Trophoblast cell (in vitro differentiated cells and primary cell): ENCODE measurements around the gene TRMT10C.
"Not testable (repeated sequence)": the region's sequence is repeated elsewhere in the genome, so short reads cannot be mapped to it uniquely, and the experiment has no call there.

Experiments
- DNase-seq, 2 donors: peaks; one replicate each; pipeline ENCODE4 v3.0.0-alpha.2; 2016
- H2AFZ ChIP-seq: 2 replicates; pipeline ENCODE4 v1.6.1; 2013; ENCODE audit warnings: low read length, moderate library complexity, mild to moderate bottlenecking; ENCODE audit not compliant: insufficient read depth, poor library complexity
- H2AK5ac ChIP-seq: 2 replicates; pipeline ENCODE4 v1.6.1; 2013; ENCODE audit warnings: mild to moderate bottlenecking, low read length
- H2BK120ac ChIP-seq: 2 replicates; pipeline ENCODE4 v1.6.1; 2013; ENCODE audit warnings: low read length, mild to moderate bottlenecking, moderate library complexity; ENCODE audit not compliant: insufficient read depth, poor library complexity
- H2BK12ac ChIP-seq: 2 replicates; pipeline ENCODE4 v1.6.1; 2013; ENCODE audit warnings: mild to moderate bottlenecking, low read length, moderate library complexity
- H2BK5ac ChIP-seq: 2 replicates; pipeline ENCODE4 v1.6.1; 2013; ENCODE audit warnings: low read length, low read depth, moderate library complexity, mild to moderate bottlenecking; ENCODE audit not compliant: poor library complexity
- H3K14ac ChIP-seq: 2 replicates; pipeline ENCODE4 v1.6.1; 2013; ENCODE audit warnings: mild to moderate bottlenecking, low read length
- H3K18ac ChIP-seq: 2 replicates; pipeline ENCODE4 v1.6.1; 2013; ENCODE audit warnings: mild to moderate bottlenecking, low read length
- H3K23ac ChIP-seq: 2 replicates; pipeline ENCODE4 v1.6.1; 2013; ENCODE audit warnings: low read length
- H3K27ac ChIP-seq: 2 replicates; pipeline ENCODE4 v1.5.1; 2013; ENCODE audit warnings: low read depth, mild to moderate bottlenecking, inconsistent platforms, low read length, moderate library complexity
- H3K27me3 ChIP-seq: 2 replicates; pipeline ENCODE4 v1.6.1; 2013; ENCODE audit warnings: inconsistent platforms, mild to moderate bottlenecking, low read length, moderate library complexity; ENCODE audit not compliant: insufficient read depth
- H3K36me3 ChIP-seq, 2 experiments: 1 replicate in 1 of 2; 2 replicates in 1 of 2; pipeline ENCODE4 v1.6.1; 2013; ENCODE audit warnings: low read length in 2 of 2, mild to moderate bottlenecking in 2 of 2, moderate library complexity in 1 of 2; ENCODE audit not compliant: insufficient read depth in 2 of 2, control insufficient read depth in 1 of 2
- H3K4ac ChIP-seq: 2 replicates; pipeline ENCODE4 v1.6.1; 2013; ENCODE audit warnings: low read depth, mild to moderate bottlenecking, low read length, moderate library complexity
- H3K4me1 ChIP-seq, 2 experiments: 1 replicate in 1 of 2; 2 replicates in 1 of 2; pipeline ENCODE4 v1.6.1; 2013; ENCODE audit warnings: low read length in 2 of 2, mild to moderate bottlenecking in 2 of 2, moderate library complexity in 1 of 2; ENCODE audit not compliant: insufficient read depth in 2 of 2, control insufficient read depth in 1 of 2
- H3K4me2 ChIP-seq: 2 replicates; pipeline ENCODE4 v1.6.1; 2013; ENCODE audit warnings: inconsistent platforms, mild to moderate bottlenecking, low read length, moderate library complexity
- H3K4me3 ChIP-seq: 2 replicates; pipeline ENCODE4 v1.5.1; 2013; ENCODE audit warnings: mild to moderate bottlenecking, low read depth, low read length, inconsistent platforms
- H3K79me1 ChIP-seq: one replicate; pipeline ENCODE4 v1.6.1; 2013; ENCODE audit warnings: low read length
- H3K79me2 ChIP-seq: 2 replicates; pipeline ENCODE4 v1.6.1; 2013; ENCODE audit warnings: low read length, mild to moderate bottlenecking; ENCODE audit not compliant: control insufficient read depth, insufficient read depth, poor library complexity
- H3K9ac ChIP-seq: 2 replicates; pipeline ENCODE4 v1.6.1; 2013; ENCODE audit warnings: mild to moderate bottlenecking, low read length
- H3K9me3 ChIP-seq: 2 replicates; pipeline ENCODE4 v1.6.1; 2013; ENCODE audit warnings: low read depth, mild to moderate bottlenecking, control low read depth, inconsistent platforms, low read length; ENCODE audit not compliant: insufficient read depth
- H4K12ac ChIP-seq: 2 replicates; pipeline ENCODE4 v1.6.1; 2013; ENCODE audit warnings: low read depth, mild to moderate bottlenecking, low read length, moderate library complexity
- H4K8ac ChIP-seq: 2 replicates; pipeline ENCODE4 v1.6.1; 2013; ENCODE audit warnings: low read depth, mild to moderate bottlenecking, low read length, moderate library complexity
- H4K91ac ChIP-seq: one replicate; pipeline ENCODE4 v1.6.1; 2013; ENCODE audit warnings: low read depth, mild to moderate bottlenecking, low read length, moderate library complexity
- WGBS: extraction: QIAGEN DNeasy Blood & Tissue Kit; methylation state at CpG from one replicate; pipeline ENCODE4 v1.1.7; 2013; ENCODE audit warnings: missing lambda C conversion rate; ENCODE audit not compliant: insufficient read length, insufficient coverage; ENCODE audit errors: extremely low coverage; 5-methylcytosine and 5-hydroxymethylcytosine counted together

TRMT10C gene

DNA sequence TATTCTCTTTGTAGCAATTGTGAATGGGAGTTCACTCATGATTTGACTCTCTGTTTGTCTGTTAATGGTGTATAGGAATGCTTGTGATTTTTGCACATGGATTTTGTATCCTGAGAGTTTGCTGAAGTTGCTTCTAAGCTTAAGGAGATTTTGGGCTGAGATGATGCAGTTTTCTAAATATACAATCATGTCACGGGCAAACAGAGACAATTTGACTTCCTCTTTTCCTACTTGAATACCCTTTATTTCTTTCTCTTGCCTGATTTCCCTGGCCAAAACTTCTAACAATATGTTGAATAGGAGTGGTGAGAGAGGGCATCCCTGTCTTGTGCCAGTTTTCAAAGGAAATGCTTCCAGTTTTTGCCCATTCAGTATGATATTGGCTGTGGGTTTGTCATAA lies 24.7 kb upstream of the TRMT10C start:
- DNase-seq, H4K12ac ChIP-seq: not testable (repeated sequence)
- WGBS: no CpG with 5 or more reads among the region's 1 CpG

DNA sequence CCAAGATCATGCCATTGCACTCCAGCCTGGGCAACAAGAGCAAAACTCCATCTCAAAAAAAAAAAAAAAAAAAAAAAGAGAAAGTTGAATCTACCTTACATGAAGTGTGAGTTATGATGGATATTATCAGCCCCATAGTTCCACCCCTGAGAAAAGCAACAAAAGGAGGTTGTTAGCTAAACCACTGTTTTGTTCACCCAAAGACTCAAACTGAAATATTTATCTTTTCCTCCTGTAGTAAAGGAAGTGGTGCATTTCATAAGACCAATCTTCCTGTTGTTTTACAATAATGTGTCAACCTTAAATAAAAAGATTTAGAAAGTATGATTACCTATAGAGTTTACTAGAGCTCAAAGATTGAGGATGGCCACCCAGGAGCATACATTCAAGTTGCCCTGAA lies 18.7 kb upstream of the TRMT10C start:
- no peak overlapping the region for H2BK120ac ChIP-seq
- peaks cover 2% of the 10 kb centered on the region for H3K9me3 ChIP-seq
- no peak overlapping the region for H4K8ac ChIP-seq
- no peak overlapping the region for H3K18ac ChIP-seq
- H3K4me2 ChIP-seq: no peak overlapping the region
- H3K27ac ChIP-seq: no peak overlapping the region
- no peaks in the 10 kb centered on the region for H3K27me3 ChIP-seq
- no peak overlapping the region for H2BK12ac ChIP-seq
- H3K79me1 ChIP-seq: no peaks in the 10 kb centered on the region
- H3K4me3 ChIP-seq: no peak overlapping the region
- no peak overlapping the region for H2AFZ ChIP-seq
- no peaks in the 10 kb centered on the region for H3K36me3 ChIP-seq
- H3K4ac ChIP-seq: no peak overlapping the region
- no peak overlapping the region for H4K12ac ChIP-seq
- no peak overlapping the region for H3K9ac ChIP-seq
- no peak overlapping the region for H3K23ac ChIP-seq
- H3K14ac ChIP-seq: no peak overlapping the region
- no peak overlapping the region for H4K91ac ChIP-seq
- no peak overlapping the region for H2AK5ac ChIP-seq
- H2BK5ac ChIP-seq: no peak overlapping the region
- no peaks in the 10 kb centered on the region for H3K4me1 ChIP-seq
- DNase-seq: no peak
- no peaks in the 10 kb centered on the region for H3K79me2 ChIP-seq

More for the DNA sequence above, 24.7 kb upstream of the TRMT10C start:
- H2AFZ ChIP-seq, H3K4me3 ChIP-seq, H3K4me2 ChIP-seq, H3K27me3 ChIP-seq, H4K8ac ChIP-seq, H2BK120ac ChIP-seq, H3K27ac ChIP-seq, H3K36me3 ChIP-seq, H3K79me2 ChIP-seq, H3K4ac ChIP-seq, H3K79me1 ChIP-seq, H3K23ac ChIP-seq, H2AK5ac ChIP-seq, H3K9me3 ChIP-seq, H3K14ac ChIP-seq, H3K18ac ChIP-seq, H2BK12ac ChIP-seq, H2BK5ac ChIP-seq, H3K9ac ChIP-seq, H4K91ac ChIP-seq: not testable (repeated sequence)
- peaks cover 7 to 11% of the 10 kb centered on the region in 2 experiments for H3K4me1 ChIP-seq

DNA sequence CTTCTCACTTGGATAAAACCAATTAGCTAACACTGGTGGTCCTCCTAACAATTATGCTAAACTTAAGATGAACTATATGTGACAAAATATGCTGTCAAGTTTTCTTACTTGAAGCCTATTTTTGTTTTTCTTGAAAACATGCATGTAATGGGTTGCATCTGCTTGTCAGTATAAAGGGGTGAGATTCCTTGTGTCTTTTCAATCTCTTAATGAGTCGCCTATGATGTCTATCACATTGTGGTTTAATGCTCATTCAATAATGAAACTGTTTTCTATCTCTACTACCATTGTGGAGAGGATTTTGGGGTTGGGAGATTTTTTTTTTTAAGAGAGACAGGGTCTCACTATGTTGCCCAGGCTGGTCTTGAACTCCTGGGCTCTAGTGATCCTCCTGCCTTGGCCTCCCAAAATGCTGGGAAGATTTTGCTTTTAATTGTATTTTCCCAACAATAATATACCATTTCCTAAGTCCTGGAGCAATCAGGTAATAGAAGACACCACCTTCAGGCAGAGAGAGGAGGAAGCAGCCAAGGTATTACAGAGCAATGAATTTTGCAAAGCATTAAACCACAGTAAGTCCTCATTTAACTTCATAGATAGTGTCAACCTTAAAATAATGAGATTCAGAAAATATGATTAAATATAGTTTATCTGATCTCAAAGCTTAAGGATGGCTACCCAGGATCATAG lies 17.4 kb upstream of the TRMT10C start:
- Histone ChIP-seq H4K8ac (no peak overlapping the region), H3K4ac (no peak overlapping the region), H3K18ac (no peak overlapping the region), H2BK12ac (no peak overlapping the region), H2BK120ac (no peak overlapping the region), H3K4me1 (no peaks in the 10 kb centered on the region), H3K79me1 (no peaks in the 10 kb centered on the region), H3K9ac (no peak overlapping the region), H2AK5ac (no peak overlapping the region), H4K12ac (no peak overlapping the region), H2BK5ac (no peak overlapping the region), H2AFZ (no peak overlapping the region), H4K91ac (no peak overlapping the region), H3K23ac (no peak overlapping the region), H3K9me3 (peaks cover 2% of the 10 kb centered on the region), H3K4me3 (no peak overlapping the region), H3K79me2 (no peaks in the 10 kb centered on the region), H3K36me3 (no peaks in the 10 kb centered on the region), H3K27me3 (no peaks in the 10 kb centered on the region), H3K14ac (no peak overlapping the region), H3K4me2 (no peak overlapping the region), H3K27ac (no peak overlapping the region)
- WGBS: no CpG with 5 or more reads among the region's 1 CpG
- DNase-seq: no peak

DNA sequence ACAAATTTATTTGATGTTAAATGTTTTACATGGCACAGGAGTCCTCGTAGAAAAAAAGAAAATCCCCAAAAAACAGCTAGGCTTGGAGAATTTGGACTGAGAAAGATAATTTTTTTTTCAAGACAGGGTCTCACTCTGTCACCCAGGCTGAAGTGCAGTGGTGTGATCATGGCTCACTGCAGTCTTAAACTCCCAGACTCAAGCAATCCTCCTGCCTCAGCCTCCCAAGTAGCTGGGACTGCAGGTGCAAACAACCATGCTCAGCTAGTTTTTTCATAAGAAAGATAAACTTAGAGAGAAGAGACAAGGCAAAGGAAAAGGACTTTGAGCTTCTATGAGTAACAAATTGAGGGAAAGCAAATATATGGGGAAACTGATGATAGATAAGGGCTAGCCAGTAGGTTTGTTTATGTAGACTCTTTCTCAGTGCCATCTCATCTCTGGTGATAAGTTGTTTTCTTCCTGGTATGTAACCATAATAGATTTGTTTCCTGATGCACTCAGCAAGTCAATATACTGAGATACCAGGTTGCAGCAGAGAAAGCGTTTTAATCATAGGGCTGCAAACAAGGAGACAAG lies 13.1 kb upstream of the TRMT10C start:
- H4K8ac ChIP-seq: no peak overlapping the region
- H3K79me2 ChIP-seq: no peaks in the 10 kb centered on the region
- no peak overlapping the region for H3K4me2 ChIP-seq
- no peak overlapping the region for H4K12ac ChIP-seq
- H3K4me3 ChIP-seq: no peak overlapping the region
- H3K27me3 ChIP-seq: no peaks in the 10 kb centered on the region
- H3K4ac ChIP-seq: no peak overlapping the region
- H3K14ac ChIP-seq: no peak overlapping the region
- H2BK120ac ChIP-seq: no peak overlapping the region
- no peak for DNase-seq
- no peak overlapping the region for H4K91ac ChIP-seq
- H3K9me3 ChIP-seq: peaks cover 10% of the 10 kb centered on the region
- H2AK5ac ChIP-seq: no peak overlapping the region
- H3K18ac ChIP-seq: no peak overlapping the region
- no peak overlapping the region for H3K23ac ChIP-seq
- no CpG with 5 or more reads among the region's 2 CpGs for WGBS
- H3K79me1 ChIP-seq: no peaks in the 10 kb centered on the region
- H2BK12ac ChIP-seq: no peak overlapping the region
- H3K9ac ChIP-seq: no peak overlapping the region
- no peaks in the 10 kb centered on the region for H3K4me1 ChIP-seq
- no peak overlapping the region for H2BK5ac ChIP-seq
- H3K27ac ChIP-seq: no peak overlapping the region
- H3K36me3 ChIP-seq: peaks cover 0 to 2% of the 10 kb centered on the region in 2 experiments
- H2AFZ ChIP-seq: no peak overlapping the region
